ENCODE results near the gene SP100. TPM values are rescaled to one million over a fixed set of nuclear protein-coding genes. Genes with fewer than 3 reads are reported as not detected.
"Not testable (repeated sequence)": the region's sequence is repeated elsewhere in the genome, so short reads cannot be mapped to it uniquely, and the experiment has no call there.

SP100 gene
- total RNA-seq, 1 donor from 2014 or later, result 88.1 TPM

GRCh38 chr2:230457793-230458192 is 41.8 kb downstream of the SP100 start:
- DNase-seq (ENCODE audit: low spot score), result no peak

DNA sequence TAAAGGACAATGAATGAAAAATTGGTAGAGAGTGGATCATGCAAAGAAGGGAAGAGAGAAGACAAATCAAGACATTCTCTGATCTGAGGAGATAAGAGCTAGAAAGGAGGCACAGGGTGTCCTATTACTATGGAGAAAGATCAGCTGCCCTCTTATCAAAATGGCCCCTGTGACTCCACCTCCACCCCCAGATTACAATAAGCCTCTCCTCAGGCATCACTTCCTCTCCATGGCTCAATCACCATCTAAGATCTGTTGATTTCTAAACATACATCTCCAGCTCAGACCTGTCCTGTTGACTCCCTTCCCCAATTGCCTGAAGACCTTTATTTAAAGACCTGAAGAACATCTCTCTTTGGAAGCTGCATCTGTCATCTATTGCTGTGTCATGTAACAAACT is 43.2 kb downstream of the SP100 start:
- DNase-seq (ENCODE audit: low spot score), result no peak

- DNase-seq (ENCODE audit: low spot score), result no peak
Observed at GRCh38 chr2:230471074-230471473, 55.1 kb downstream of the SP100 start.

DNA sequence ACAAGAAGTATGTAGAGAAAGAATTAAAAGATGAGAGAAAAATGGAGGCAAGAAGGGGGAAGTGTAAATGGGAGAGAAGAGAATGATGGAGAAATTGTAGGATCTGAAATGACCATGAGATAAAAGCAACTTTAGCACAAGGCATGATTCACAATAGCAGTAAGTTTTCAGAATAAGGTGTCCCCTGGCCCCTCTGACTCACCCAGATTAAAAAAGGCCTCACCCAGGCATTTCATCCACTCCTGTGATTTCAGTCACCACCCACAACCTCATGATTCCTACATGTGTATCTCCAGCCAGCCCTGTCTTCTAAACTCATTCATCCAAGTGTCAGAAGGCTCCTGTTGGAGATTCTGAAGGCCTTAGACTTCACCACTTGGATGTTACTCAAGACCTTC is 56.6 kb downstream of the SP100 start:
- no peak for DNase-seq (ENCODE audit: low spot score)

- DNase-seq (ENCODE audit: low spot score), result no peak
Observed at GRCh38 chr2:230473378-230473777, 57.4 kb downstream of the SP100 start.

GRCh38 chr2:230475143-230475542 is 59.1 kb downstream of the SP100 start:
- DNase-seq (ENCODE audit: low spot score), result no peak

- DNase-seq (ENCODE audit: low spot score), result no peak
Observed at GRCh38 chr2:230485801-230486341, 69.9 kb downstream of the SP100 start.

GRCh38 chr2:230491219-230491618 is 75.2 kb downstream of the SP100 start:
- DNase-seq (ENCODE audit: low spot score), result not testable (repeated sequence)

GRCh38 chr2:230492107-230492506 is 76.1 kb downstream of the SP100 start:
- DNase-seq (ENCODE audit: low spot score), result no peak

GRCh38 chr2:230494980-230495379 is 79.0 kb downstream of the SP100 start:
- no peak for DNase-seq (ENCODE audit: low spot score)

DNA sequence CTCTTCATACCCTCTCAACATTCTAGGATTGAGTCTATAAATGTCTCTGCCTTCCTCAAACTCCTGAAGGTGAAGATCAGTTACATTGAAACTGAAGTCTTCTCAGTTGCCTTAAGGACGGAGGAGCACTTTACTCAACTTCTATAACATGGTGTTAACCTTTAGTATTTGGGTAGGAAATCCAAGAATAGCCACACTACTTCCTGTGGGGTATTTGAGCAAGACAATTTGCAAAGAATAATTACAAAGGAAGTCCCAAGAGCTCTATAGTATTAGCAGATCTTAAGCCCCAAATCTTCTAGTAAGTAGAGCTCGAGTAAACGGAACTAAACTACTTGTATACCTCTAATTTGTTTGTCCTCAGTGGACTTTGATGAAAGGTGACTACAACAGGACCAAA is 80.9 kb downstream of the SP100 start:
- DNase-seq (ENCODE audit: low spot score), result no peak

DNA sequence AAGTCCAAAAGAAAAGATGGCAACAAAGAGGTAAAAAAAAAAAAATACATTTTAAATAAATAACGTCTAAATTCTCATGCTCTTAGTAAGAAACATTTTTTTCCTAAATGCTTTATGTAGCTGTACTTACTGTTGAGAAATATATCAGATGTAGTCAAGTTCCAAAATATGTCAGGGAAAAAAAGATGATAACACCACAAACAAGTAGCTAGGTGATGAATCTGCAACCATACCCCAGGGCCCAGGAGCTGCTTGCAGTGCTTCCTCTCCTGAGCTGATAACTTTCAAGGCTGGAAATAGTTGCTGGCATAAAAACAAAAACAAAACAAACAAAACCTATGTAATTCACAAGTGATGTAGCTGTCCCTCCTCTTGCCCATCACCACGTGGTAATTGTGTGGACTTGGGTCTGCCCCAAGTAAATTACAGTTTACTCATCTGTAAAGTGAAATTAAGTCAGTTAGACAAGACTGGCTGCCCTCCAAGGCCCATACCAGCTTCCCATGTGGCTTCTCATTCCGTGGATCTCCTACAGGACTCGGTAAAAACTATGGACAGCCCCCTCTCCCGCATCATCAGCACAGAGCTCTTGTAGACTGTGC is 82.6 kb downstream of the SP100 start:
- DNase-seq (ENCODE audit: low spot score), result no peak

DNA sequence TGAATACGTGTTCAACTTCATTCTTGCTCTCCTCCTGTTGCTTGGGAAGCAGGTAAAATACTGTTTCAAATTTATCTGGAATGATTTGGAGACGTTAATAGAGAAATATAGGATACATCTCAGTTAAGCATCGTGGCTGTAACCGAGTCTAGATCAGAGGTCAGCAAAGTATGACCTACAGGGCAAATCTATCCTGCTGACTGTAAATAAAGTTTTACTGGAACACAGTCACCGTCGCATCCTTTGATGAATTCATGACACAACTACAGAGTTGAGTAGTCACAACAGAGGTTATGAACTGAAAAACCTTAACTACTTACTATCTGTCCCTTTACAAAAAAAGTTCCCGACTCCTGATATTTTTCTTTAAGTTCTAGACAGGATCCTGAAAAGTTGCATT is 86.6 kb downstream of the SP100 start:
- DNase-seq (ENCODE audit: low spot score), result no peak

DNA sequence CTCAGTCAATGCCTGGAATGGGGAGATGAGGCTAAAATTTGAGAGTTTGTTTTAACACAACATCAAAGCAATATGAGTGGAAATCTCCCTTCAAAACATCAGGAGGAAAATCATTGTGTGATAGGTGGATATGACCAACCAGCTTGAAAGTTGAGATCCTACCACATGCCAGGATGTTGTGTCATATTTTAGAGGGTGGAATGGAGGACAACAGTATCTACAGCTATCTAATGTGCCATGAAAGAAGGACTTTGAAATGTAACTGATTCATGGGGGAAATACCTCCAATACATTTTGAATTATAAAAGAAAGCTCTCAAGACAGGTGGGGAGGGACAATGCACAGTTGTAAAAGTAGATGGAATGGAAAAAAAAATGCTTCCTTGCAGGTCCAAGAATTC is 87.8 kb downstream of the SP100 start:
- no peak for DNase-seq (ENCODE audit: low spot score)

DNA sequence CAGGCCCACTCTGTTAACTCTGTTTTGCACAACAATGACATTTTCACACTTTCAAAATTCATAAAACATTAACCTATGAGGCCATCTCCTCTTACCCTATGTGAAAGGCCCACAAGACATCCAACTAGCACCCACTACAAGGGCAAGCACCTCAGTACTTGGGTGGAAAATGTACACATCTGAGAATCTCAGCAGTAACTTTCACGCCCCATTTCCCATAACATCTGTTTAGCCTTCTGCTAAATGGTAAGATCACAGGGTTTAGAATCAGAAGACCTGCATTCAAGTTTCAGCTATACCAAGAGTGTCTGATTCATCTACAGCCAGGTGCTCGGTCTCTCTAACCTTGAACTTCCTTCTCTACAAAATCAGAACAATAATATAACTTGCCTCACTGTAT is 89.2 kb downstream of the SP100 start:
- DNase-seq (ENCODE audit: low spot score), result no peak

- no peak for DNase-seq (ENCODE audit: low spot score)
Observed at GRCh38 chr2:230512955-230513748, 97.2 kb downstream of the SP100 start.

DNA sequence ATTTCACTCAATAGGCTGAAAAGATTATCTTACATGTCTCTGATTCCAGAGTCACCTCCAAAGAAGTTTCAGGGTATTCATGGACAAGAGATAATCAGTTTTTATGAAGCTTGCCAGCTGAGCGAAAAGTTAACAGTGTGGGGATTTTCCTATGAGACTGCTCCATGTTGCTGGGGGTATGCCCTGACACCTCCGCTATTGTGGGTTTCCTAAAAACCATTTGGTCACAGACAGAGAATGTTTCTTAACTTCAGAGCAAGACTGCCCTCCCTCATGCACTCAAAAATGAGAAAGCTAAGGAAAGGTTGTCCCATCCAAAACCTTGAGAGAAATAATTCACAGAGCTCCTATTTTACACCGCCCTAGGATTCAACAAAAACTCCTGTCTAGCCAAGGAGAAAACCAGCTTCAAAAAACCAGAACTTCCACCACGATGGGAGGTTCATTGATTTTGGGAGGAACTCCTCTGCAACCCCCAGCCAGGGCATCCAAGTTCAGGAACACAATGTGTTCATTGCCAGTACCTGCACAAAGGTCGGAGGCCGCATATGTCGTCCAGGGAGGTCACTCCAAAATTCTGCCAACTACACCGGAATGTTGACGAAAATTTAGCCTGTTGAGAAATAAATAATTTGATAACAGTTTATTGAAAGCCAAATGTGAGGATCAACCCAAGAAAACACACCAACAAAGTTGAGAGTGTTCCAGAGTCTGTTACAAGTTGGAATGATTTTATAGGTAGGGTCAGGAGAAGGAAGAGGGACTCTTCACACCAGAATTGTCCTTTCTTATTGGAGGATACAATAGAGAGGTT is 104.3 kb downstream of the SP100 start:
- no peak for DNase-seq (ENCODE audit: low spot score)

GRCh38 chr2:230520875-230521155 is 104.8 kb downstream of the SP100 start:
- DNase-seq (ENCODE audit: low spot score), result no peak

- no peak for DNase-seq (ENCODE audit: low spot score)
Observed at GRCh38 chr2:230521386-230521785, 105.4 kb downstream of the SP100 start.

- DNase-seq (ENCODE audit: low spot score), result no peak
Observed at GRCh38 chr2:230525682-230526081, 109.7 kb downstream of the SP100 start.

DNA sequence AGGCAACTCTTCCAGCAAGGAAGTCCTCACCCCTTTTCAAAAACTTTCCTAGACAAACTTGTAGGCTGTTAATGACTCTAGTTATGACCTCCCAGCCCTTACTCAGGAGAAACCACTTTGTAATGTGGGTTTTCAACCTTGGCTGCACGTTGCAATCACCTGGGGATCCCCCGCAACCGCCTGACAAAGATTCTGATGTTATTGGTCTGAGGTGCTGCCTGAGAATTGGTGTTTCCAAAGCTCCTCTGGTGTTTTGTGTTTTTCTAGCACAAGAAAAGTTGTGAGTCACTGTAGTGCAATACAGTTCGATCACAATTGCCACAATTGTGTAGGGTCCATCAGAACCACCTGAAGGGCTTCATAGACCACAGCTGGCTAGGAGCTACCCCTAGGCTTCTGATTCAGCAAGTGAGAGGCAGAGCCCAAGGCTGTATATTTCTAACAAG is 121.6 kb downstream of the SP100 start:
- no peak for DNase-seq (ENCODE audit: low spot score)

GRCh38 chr2:230540332-230540731 is 124.3 kb downstream of the SP100 start:
- no peak for DNase-seq (ENCODE audit: low spot score)

Data from umbilical cord (tissue), 2 donors.